ENCODE measurements around the gene TNK2. TPM values are rescaled to one million over a fixed set of nuclear protein-coding genes. Genes with fewer than 3 reads are reported as not detected.

TNK2 gene
- 26.3 TPM for total RNA-seq

DNA sequence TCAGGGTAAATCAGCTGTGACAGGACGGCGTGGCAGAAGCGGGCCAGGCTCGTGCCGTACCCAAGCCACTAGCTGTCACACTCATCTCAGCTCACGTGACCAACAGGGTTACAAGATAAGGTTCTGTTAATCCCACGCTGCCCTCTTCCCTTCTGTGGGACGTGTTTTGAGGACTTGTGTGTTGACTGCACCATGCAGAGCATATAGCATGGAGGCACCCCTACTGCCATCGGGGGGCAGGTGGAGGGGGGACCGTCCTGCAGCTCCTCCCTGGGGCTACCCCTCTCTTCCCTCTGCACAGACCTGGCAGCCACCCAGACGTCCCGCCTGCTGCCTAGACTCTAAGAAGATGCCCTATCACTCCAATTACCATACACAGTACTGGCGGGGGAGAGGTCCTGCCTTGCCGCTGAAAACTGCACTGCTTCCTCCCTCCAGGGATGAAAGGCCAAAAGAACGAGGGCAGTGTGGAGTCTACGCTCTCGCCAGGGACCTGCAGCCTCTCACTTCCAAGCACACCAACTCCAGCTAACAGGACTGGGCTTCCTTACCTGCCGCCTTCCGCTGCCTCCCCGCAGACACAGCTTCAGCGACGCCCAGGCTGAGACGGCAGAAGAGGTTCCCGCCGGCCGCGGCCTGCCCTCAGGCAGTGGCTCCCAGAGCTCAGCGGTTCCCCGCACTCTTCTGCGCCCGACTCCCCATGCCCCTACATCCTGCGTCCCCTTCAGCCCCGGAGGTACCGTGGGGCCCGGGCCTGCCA, at the start of gene TNK2:
TNK2 (minus strand) TSS at position 618 of the 760 bp plus-strand sequence. CDS start 19,963 bp downstream, outside the sequence.

Small RNA genes lying within 50 kb of the gene (small RNA-seq; reads per million reads assigned to genes)
- gene MIR6829 (ENCODE audit: low replicate concordance) (not detected), gene RNU2-11P (ENCODE audit: low replicate concordance) (0.09 reads per million)

Other genes starting within 250 kb of the TNK2 start
- 10.0 TPM for gene MUC20, start 187.6 kb downstream of the TNK2 start, total RNA-seq
- not detected for gene MUC4, start 96.6 kb downstream of the TNK2 start, total RNA-seq
- 144 TPM for gene TFRC, start 173.5 kb upstream of the TNK2 start, total RNA-seq